Measurements from ENCODE around the gene ATRNL1. TPM values are rescaled to one million over a fixed set of nuclear protein-coding genes. Genes with fewer than 3 reads are reported as not detected.

Gene ATRNL1
- total RNA-seq, 2 donors from 2014 or later, result 0.37 to 2.9 TPM

DNA sequence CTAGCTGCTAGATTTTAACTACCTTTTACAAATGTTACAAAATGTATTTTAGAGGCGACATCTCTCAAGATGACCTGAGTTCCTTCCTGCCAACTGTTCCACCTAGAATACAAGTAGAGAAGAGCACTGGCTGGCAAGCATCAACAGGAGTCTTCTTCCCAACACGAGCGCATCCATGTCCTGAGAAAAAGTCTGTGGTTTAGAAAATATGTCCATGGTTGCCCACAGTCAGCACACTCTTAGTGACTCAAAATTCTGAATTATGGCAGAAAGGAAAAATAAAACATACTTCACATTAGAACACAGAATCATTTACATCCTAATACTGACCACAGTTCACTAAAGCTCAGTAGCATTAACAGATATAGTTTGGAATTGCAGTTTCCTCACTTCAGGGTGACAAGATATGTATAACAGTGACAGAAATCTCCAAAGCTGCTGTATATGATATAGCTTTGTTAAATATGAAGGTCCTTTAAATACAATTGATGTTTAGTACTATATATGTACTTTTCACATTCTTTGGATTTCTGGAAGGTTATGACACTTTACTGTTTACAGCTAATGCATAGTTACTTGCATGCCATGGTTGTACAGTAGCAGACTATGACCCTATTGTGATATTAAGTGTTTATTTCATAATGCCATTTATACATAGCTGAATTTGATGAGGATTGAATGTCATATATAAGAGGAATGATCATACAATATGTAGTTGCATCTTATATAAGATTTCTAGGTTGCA is 852.7 kb downstream of the ATRNL1 start:
- DNase-seq, result no peak
- H3K4me1 ChIP-seq, result no peaks in the 10 kb centered on the region
- H3K9ac ChIP-seq (ENCODE audit: low read depth in 2 of 2, low read length in 2 of 2), result no peak overlapping the region
- H3K9me3 ChIP-seq, result no peaks in the 10 kb centered on the region
- TF ChIP-seq, protein P1, sequence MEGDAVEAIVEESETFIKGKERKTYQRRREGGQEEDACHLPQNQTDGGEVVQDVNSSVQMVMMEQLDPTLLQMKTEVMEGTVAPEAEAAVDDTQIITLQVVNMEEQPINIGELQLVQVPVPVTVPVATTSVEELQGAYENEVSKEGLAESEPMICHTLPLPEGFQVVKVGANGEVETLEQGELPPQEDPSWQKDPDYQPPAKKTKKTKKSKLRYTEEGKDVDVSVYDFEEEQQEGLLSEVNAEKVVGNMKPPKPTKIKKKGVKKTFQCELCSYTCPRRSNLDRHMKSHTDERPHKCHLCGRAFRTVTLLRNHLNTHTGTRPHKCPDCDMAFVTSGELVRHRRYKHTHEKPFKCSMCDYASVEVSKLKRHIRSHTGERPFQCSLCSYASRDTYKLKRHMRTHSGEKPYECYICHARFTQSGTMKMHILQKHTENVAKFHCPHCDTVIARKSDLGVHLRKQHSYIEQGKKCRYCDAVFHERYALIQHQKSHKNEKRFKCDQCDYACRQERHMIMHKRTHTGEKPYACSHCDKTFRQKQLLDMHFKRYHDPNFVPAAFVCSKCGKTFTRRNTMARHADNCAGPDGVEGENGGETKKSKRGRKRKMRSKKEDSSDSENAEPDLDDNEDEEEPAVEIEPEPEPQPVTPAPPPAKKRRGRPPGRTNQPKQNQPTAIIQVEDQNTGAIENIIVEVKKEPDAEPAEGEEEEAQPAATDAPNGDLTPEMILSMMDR (IDR thresholded peaks at IDR 0.05), result no peak
- no peak overlapping the region for H3K4me3 ChIP-seq
- H3K36me3 ChIP-seq, result no peaks in the 10 kb centered on the region
- no peak overlapping the region for H3K27ac ChIP-seq
- intact Hi-C loops (cut with DNase I), result no loop called here
- H3K27me3 ChIP-seq, result no peaks in the 10 kb centered on the region

DNA sequence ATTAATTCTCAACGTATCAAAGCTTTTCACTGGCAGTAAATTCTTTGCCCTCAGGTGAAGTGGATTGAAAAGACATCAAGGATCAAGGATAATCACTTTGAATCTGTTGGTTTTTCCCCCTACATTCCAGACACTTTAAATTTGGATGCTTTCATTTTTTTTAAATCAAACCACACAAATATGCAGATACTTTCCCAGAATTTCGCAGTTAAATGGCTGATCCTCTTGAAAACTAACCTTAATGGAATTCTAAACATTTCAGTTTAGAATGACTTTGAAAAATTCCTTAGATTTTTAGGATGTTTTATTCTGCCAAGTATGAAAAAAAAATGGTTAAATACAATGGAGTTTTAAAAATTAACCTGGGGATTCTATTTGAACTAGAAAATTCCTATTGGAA is 853.9 kb downstream of the ATRNL1 start:
- Histone ChIP-seq H3K27me3 (no peaks in the 10 kb centered on the region), H3K4me1 (no peaks in the 10 kb centered on the region), H3K9ac (ENCODE audit: low read depth in 2 of 2, low read length in 2 of 2) (no peak overlapping the region), H3K4me3 (no peak overlapping the region), H3K27ac (no peak overlapping the region), H3K9me3 (no peaks in the 10 kb centered on the region), H3K36me3 (no peaks in the 10 kb centered on the region)
- intact Hi-C loops (cut with DNase I), result no loop called here
- no peak for DNase-seq
- TF ChIP-seq, protein P1 (IDR thresholded peaks at IDR 0.05), result no peak

DNA sequence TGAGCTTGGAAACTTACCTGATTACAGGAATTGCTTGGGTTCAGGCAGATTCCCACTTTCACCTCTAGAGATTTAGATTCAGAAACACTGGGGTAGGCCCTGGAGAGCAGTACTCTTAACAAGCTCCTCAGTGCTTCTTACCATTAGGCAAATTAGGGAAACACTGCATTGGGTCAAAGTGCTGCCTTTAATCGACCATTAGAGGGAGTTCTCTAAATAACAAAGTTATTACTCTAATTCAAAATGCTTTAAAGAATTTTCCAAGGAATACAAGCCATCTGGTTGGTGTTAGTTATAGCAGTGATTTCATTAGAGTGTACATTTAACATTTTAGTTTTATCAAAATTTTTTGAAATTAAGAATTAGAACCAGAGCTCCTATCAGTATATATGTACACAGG is 855.3 kb downstream of the ATRNL1 start:
- H3K27me3 ChIP-seq, result no peaks in the 10 kb centered on the region
- no peak for DNase-seq
- TF ChIP-seq, protein P1 (IDR thresholded peaks at IDR 0.05), result no peak
- H3K9me3 ChIP-seq, result no peaks in the 10 kb centered on the region
- H3K9ac ChIP-seq (ENCODE audit: low read depth in 2 of 2, low read length in 2 of 2), result no peak overlapping the region
- H3K36me3 ChIP-seq, result no peaks in the 10 kb centered on the region
- no peak overlapping the region for H3K4me3 ChIP-seq
- no peak overlapping the region for H3K27ac ChIP-seq
- no peaks in the 10 kb centered on the region for H3K4me1 ChIP-seq
- intact Hi-C loops (cut with DNase I), result no loop called here

DNA sequence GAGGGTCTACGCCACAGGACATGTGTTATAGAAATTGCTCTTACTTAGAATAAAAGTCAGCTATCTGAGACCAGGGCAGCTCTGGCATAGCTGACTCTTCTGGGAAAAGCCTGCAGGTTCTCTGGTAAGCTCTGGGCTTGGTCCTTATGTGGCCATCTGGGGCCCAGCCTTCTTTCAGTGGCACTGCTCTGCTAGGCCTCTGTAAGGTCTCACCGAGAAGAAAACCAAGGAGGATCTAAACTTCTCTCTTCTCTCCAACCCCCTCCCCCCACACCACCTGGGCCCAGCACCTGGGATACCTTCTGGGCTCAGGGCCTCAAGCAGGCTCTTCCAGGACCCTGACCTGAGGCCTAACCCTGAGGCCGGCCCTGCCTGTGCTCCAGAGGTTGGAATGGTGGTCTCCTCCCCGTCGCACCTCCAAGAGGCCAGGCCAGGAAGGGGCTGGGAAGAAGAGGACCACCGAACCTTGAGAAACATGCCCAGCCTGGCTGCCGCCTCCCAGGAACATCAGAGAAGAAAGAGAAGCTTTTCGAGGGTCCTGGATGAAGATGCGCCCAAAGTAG is 856.2 kb downstream of the ATRNL1 start:
- TF ChIP-seq, protein P1 (IDR thresholded peaks at IDR 0.05), result no peak
- Histone ChIP-seq H3K27me3 (no peaks in the 10 kb centered on the region), H3K9ac (ENCODE audit: low read depth in 2 of 2, low read length in 2 of 2) (no peak overlapping the region), H3K27ac (no peak overlapping the region), H3K9me3 (no peaks in the 10 kb centered on the region), H3K4me3 (no peak overlapping the region), H3K4me1 (no peaks in the 10 kb centered on the region), H3K36me3 (no peaks in the 10 kb centered on the region)
- intact Hi-C loops (cut with DNase I), result no loop called here
- no peak for DNase-seq

DNA sequence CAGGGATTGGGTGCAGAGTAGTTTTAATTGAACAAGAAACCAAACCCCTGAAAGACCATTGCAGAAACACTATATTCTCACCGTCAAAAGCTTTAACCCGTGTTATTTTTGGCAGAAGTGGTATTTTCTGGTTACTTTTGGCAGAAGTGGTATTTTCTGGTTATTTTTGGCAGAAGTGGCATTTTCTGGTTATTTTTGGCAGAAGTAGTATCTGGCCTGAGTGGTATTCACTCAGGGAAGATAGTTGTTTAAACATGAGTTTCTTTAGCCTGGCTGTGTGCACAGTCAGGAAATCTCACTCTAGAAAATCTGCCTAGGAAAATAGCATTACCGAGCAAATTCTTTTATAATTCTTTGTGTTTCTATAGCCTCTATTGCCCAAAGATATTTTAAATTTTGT is 857.2 kb downstream of the ATRNL1 start:
- Histone ChIP-seq H3K27ac (no peak overlapping the region), H3K27me3 (no peaks in the 10 kb centered on the region), H3K4me1 (no peaks in the 10 kb centered on the region), H3K4me3 (no peak overlapping the region), H3K36me3 (no peaks in the 10 kb centered on the region), H3K9me3 (no peaks in the 10 kb centered on the region), H3K9ac (ENCODE audit: low read depth in 2 of 2, low read length in 2 of 2) (no peak overlapping the region)
- DNase-seq, result no peak
- intact Hi-C loops (cut with DNase I), result no loop called here
- TF ChIP-seq, protein P1 (IDR thresholded peaks at IDR 0.05), result no peak

Measured in colonic mucosa (tissue), 4 donors.